ENCODE data around the gene ABTB2. TPM values are rescaled to one million over a fixed set of nuclear protein-coding genes. Genes with fewer than 3 reads are reported as not detected.

Gene ABTB2
- polyA plus RNA-seq, 2 of the 4 experiments (the other 2 are of a cell fraction), result 8.9 to 15.4 TPM

GRCh38 chr11:34311126-34311525 is 46.7 kb downstream of the ABTB2 start:
- peaks cover 37% of the 10 kb centered on the region for H3K4me1 ChIP-seq
- no peak overlapping the region for H3K4me3 ChIP-seq
- ATAC-seq, result no peak
- no peak for FAIRE-seq
- no peaks in the 10 kb centered on the region for H3K9me3 ChIP-seq
- ChIA-PET POLR2A (interaction anchor here (0.8 kb wide), 1 partner anchor 47 kb away, joined by 3 read pairs; the partner anchor contains the start of gene ABTB2), CTCF (no interaction called here)
- WGBS (ENCODE audit: missing lambda C conversion rate), result 91% methylated on average over 4 of the region's 4 CpGs
- H3K4me2 ChIP-seq, result no peak overlapping the region
- no peak for TF ChIP-seq BCL3 (IDR thresholded peaks at IDR 0.05)
- no peak for TF ChIP-seq HMGXB4 (CRISPR knock-in tag; IDR thresholded peaks at IDR 0.05; ENCODE audit: borderline replicate concordance)
- no peak for TF ChIP-seq MAFK (IDR thresholded peaks at IDR 0.05; ENCODE audit: partially characterized antibody)
- TF ChIP-seq NFE2L2 (conservative IDR thresholded peaks at IDR 0.05; ENCODE audit: low read length), result no peak
- no peak for TF ChIP-seq FOSB (CRISPR knock-in tag; IDR thresholded peaks at IDR 0.05)
- no peak for TF ChIP-seq ATOH8 (CRISPR knock-in tag; IDR thresholded peaks at IDR 0.05; ENCODE audit: low read depth)
- TF ChIP-seq ZNF302 (CRISPR knock-in tag; IDR thresholded peaks at IDR 0.05), result no peak
- no peak for TF ChIP-seq RCOR1 (IDR thresholded peaks at IDR 0.05; ENCODE audit: low read depth, low read length)
- TF ChIP-seq GATA3 (IDR thresholded peaks at IDR 0.05; ENCODE audit: borderline replicate concordance), result no peak
- TF ChIP-seq PBX3 (IDR thresholded peaks at IDR 0.05), result no peak
- no peak for TF ChIP-seq CBX8 (IDR thresholded peaks at IDR 0.05)
- no peak for TF ChIP-seq POLR2A (IDR thresholded peaks at IDR 0.05; ENCODE audit: low read length)
- TF ChIP-seq ZSCAN20 (CRISPR knock-in tag; IDR thresholded peaks at IDR 0.05), result no peak
- no peak for TF ChIP-seq ELK1 (IDR thresholded peaks at IDR 0.05; ENCODE audit: low read depth, low read length)
- TF ChIP-seq RFX5 (IDR thresholded peaks at IDR 0.05), result no peak
- no peak overlapping the region; a peak in 1 of 6 replicates for H3K27ac ChIP-seq
- DNase-seq (ENCODE audit: low read depth in 1 of 2, low spot score in 1 of 2), result no peak

GRCh38 chr11:34309965-34310364 is 47.8 kb downstream of the ABTB2 start:
- 88% methylated on average over 6 of the region's 6 CpGs for WGBS (ENCODE audit: missing lambda C conversion rate)
- TF ChIP-seq FOXS1 (CRISPR knock-in tag; IDR thresholded peaks at IDR 0.05), result no peak
- no peak for TF ChIP-seq REST (IDR thresholded peaks at IDR 0.05)
- no peak for TF ChIP-seq GATA3 (IDR thresholded peaks at IDR 0.05; ENCODE audit: borderline replicate concordance)
- no peak for TF ChIP-seq EP300 (IDR thresholded peaks at IDR 0.05)
- peak in 1 of 2 experiments; percentile 34; a peak in 1 of 4 replicates for TF ChIP-seq CEBPB (IDR thresholded peaks at IDR 0.05)
- DNase-seq (ENCODE audit: low read depth in 1 of 2, low spot score in 1 of 2), result no peak
- H3K4me3 ChIP-seq, result no peak overlapping the region
- CTCF ChIA-PET, result interaction anchor here (0.5 to 1.4 kb wide), 4 partner anchors 10 to 1103 kb away, joined by 3 to 4 read pairs (median 3); no protein-coding TSS in a partner anchor
- peaks cover 29% of the 10 kb centered on the region for H3K4me1 ChIP-seq
- no peak for FAIRE-seq
- 0 out of 6 replicates have a peak, but pooled peaks of 1 of the 2 experiments have one; percentile 15 for ATAC-seq
- no peak overlapping the region for H3K27ac ChIP-seq
- H3K4me2 ChIP-seq, result peak overlapping the region; percentile 56; the same call in 2 of the 3 replicates
- H3K9me3 ChIP-seq, result no peaks in the 10 kb centered on the region
- POLR2A ChIA-PET, result no interaction called here

Data from A549 (cell line).